Articular chondrocyte of knee joint (primary cell): ENCODE data around the gene NCKAP5. TPM values are rescaled to one million over a fixed set of nuclear protein-coding genes. Genes with fewer than 3 reads are reported as not detected.

Experiments used
- small RNA-seq: library from RNA; depleted of rRNA; stranded (forward); fragments of <200 nt; gene quantifications from one replicate; pipeline ENCODE3, GENCODE V24; 2012
- total RNA-seq: library from RNA; depleted of rRNA; stranded (reverse); fragments of >200 nt; gene quantifications from 2 replicates; pipeline ENCODE4 v1.2.3, GENCODE V29; 2012

The NCKAP5 gene
- 0.13 and 0.22 TPM in 2 replicates for total RNA-seq

DNA sequence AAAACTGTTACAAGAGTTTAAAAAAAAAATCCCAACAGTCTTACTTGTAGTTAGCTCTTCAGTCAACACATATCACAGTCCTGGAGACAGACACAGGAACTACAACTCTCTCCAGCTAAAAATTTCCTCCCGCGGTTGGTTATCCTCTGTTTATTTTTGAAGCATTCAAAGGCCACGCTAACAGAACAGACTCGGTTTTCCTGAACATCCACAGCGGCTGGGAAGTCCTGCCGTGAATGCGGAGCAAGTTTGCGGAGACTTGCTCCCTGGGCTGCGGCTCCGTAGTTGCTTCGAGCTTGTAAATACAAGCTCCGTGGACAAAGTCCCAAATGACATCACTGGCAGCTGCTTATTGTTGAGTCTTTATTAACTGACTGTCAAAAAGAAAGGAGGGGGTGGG, at the start of gene NCKAP5:
Gene NCKAP5 (minus strand): TSS at position 292 of the 400 bp plus-strand sequence. CDS start 50,937 bp downstream, outside the sequence.

GRCh38 chr2:132669908-132670495, 898.3 kb downstream of the NCKAP5 start, which contains the start of gene LYPD1:
LYPD1 (minus strand) TSS chr2:132670205; CDS start chr2:132669932, 273 bp downstream.

Small RNA genes within 50 kb of the gene (small RNA-seq; reads per million reads assigned to genes)
- not detected for gene AC016909.1
- gene RN7SKP154: not detected
- not detected for gene RNU6-579P
